DOHH2 (cell line): ENCODE results near the gene TMEM214.

Experiments used
- EZH2phosphoT487 ChIP-seq: fragments of 200-600 bp; sonication (generic); IDR thresholded peaks from 2 replicates; pipeline ENCODE4 v1.6.1; 2017; ENCODE audit warnings: borderline replicate concordance, mild to moderate bottlenecking, antibody characterized with exemption, low read length, moderate library complexity, mixed read lengths
- TF ChIP-seq, protein P1 (sequence below): fragments of 200-600 bp; sonication (generic); IDR thresholded peaks from one replicate; pipeline ENCODE4 v1.5.1; 2014; ENCODE audit warnings: antibody characterized with exemption, mild to moderate bottlenecking, low read depth, low read length; ENCODE audit not compliant: poor library complexity, severe bottlenecking

DNA sequence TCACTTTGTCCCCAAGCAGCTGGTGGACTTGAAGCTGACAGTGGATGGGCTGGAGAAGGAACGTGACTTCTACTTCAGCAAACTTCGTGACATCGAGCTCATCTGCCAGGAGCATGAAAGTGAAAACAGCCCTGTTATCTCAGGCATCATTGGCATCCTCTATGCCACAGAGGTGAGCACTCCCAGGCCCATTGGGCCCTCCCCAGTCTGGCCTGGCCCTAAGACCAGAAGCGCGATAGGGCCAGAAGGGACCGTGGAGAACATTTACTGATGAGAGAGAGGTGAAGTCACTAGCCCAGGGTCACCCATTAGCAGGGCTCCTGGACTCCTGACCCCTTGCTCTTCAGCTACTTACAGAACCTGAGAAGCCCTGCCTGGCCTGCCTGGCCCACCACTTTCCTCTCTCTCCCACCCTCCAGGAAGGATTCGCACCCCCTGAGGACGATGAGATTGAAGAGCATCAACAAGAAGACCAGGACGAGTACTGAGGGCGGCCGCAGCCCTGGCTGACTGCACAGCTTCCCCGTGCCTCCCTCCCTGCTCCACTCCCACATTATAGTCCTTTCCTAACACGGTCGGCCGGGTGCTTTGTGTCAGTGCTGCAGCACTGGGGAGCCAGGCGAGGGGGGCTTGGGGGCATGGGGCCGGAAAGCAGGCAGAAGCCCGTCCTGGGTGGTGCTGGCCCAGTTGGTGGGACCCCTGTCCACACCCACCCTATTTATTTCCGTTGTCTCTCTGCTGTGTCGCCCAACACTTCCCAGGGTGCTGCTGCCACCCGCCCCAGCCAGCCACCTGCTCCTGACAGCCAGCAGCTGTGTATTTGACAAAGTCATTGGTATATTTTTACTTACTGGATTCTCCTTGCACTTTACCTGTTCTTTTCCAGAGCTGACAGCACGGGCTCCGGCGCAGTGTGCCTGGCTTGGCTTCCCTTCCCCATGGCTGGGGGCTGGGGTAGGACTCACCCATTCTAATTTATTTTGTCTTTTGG, 6.6 kb upstream of the TMEM214 start:
- TF ChIP-seq, protein P1, sequence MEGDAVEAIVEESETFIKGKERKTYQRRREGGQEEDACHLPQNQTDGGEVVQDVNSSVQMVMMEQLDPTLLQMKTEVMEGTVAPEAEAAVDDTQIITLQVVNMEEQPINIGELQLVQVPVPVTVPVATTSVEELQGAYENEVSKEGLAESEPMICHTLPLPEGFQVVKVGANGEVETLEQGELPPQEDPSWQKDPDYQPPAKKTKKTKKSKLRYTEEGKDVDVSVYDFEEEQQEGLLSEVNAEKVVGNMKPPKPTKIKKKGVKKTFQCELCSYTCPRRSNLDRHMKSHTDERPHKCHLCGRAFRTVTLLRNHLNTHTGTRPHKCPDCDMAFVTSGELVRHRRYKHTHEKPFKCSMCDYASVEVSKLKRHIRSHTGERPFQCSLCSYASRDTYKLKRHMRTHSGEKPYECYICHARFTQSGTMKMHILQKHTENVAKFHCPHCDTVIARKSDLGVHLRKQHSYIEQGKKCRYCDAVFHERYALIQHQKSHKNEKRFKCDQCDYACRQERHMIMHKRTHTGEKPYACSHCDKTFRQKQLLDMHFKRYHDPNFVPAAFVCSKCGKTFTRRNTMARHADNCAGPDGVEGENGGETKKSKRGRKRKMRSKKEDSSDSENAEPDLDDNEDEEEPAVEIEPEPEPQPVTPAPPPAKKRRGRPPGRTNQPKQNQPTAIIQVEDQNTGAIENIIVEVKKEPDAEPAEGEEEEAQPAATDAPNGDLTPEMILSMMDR: no peak
- no peak for TF ChIP-seq EZH2phosphoT487
